Keratinocyte (primary cell): ENCODE measurements around the gene SHPK. TPM values are rescaled to one million over a fixed set of nuclear protein-coding genes. Genes with fewer than 3 reads are reported as not detected.

Experiments
- DNase-seq: peaks from one replicate; pipeline ENCODE4 v3.0.0-alpha.2; 2011; ENCODE audit warnings: low read depth, missing footprints, low spot score
- FAIRE-seq: peaks from 2 replicates; lab custom pipeline; 2011; peaks lifted over from hg19 to GRCh38; lab: Jason Lieb, UNC
- H2AFZ ChIP-seq: 2 replicates; pipeline ENCODE4 v1.6.0; 2012; ENCODE audit warnings: low read length, control low read depth, inconsistent platforms; ENCODE audit not compliant: control insufficient read depth
- H3K27ac ChIP-seq: 2 replicates; pipeline ENCODE4 v1.5.1; 2011; ENCODE audit warnings: low read length; ENCODE audit not compliant: control insufficient read depth, insufficient read depth
- H3K27me3 ChIP-seq: 3 replicates; pipeline ENCODE4 v1.6.0; 2011; ENCODE audit warnings: low read length; ENCODE audit not compliant: control insufficient read depth, insufficient read depth; ENCODE audit errors: extremely low read depth
- H3K36me3 ChIP-seq, 2 experiments: 2 replicates in 1 of 2; 3 replicates in 1 of 2; pipeline ENCODE4 v1.5.1; 2011; ENCODE audit warnings: low read length in 2 of 2, mild to moderate bottlenecking in 1 of 2; ENCODE audit not compliant: control insufficient read depth in 2 of 2, insufficient read depth in 2 of 2; ENCODE audit errors: extremely low read depth in 1 of 2
- H3K4me1 ChIP-seq: 3 replicates; pipeline ENCODE4 v1.5.1; 2011; ENCODE audit warnings: low read length; ENCODE audit not compliant: control insufficient read depth, insufficient read depth; ENCODE audit errors: extremely low read depth
- H3K4me2 ChIP-seq: 3 replicates; pipeline ENCODE4 v1.6.0; 2011; ENCODE audit warnings: low read depth, low read length; ENCODE audit not compliant: control insufficient read depth, insufficient read depth; ENCODE audit errors: extremely low read depth
- H3K4me3 ChIP-seq, 3 experiments: fragments of 200-600 bp in 1 of 3; sonication (generic) in 1 of 3; 2 replicates in 2 of 3; 3 replicates in 1 of 3; pipeline ENCODE4 v1.5.1; 2011 to 2016; ENCODE audit warnings: low read length in 3 of 3, mild to moderate bottlenecking in 3 of 3, control low read depth in 2 of 3, inconsistent platforms in 1 of 3, low read depth in 1 of 3, mixed read lengths in 1 of 3, mixed run types in 1 of 3, moderate library complexity in 1 of 3; ENCODE audit not compliant: control insufficient read depth in 2 of 3, insufficient read depth in 2 of 3; ENCODE audit errors: extremely low read depth in 1 of 3
- H3K79me2 ChIP-seq: 2 replicates; pipeline ENCODE4 v1.6.0; 2012; ENCODE audit warnings: low read length; ENCODE audit not compliant: control insufficient read depth, insufficient read depth
- H3K9ac ChIP-seq: 3 replicates; pipeline ENCODE4 v1.6.0; 2011; ENCODE audit warnings: low read length; ENCODE audit not compliant: control insufficient read depth, insufficient read depth; ENCODE audit errors: extremely low read depth
- H3K9me1 ChIP-seq: 3 replicates; pipeline ENCODE4 v1.6.0; 2011; ENCODE audit warnings: low read length; ENCODE audit not compliant: control insufficient read depth, insufficient read depth; ENCODE audit errors: extremely low read depth
- H3K9me3 ChIP-seq: 2 replicates; pipeline ENCODE4 v1.5.1; 2012; ENCODE audit warnings: low read depth, low read length; ENCODE audit not compliant: control insufficient read depth
- H4K20me1 ChIP-seq: 3 replicates; pipeline ENCODE4 v1.6.0; 2011; ENCODE audit warnings: low read length; ENCODE audit not compliant: control insufficient read depth, insufficient read depth; ENCODE audit errors: extremely low read depth
- CTCF ChIP-seq, 3 experiments: IDR thresholded peaks in 1 of 3; conservative IDR thresholded peaks in 1 of 3; optimal IDR thresholded peaks in 1 of 3; 2 replicates in 2 of 3; 3 replicates in 1 of 3; pipeline versions ENCODE3 to v1.5.1; 2011; ENCODE audit warnings: low read length in 3 of 3, mild to moderate bottlenecking in 3 of 3, moderate library complexity in 2 of 3, control low read depth in 1 of 3, inconsistent platforms in 1 of 3; ENCODE audit not compliant: insufficient read depth in 2 of 3; ENCODE audit errors: extremely low read depth in 1 of 3
- EZH2 ChIP-seq: IDR thresholded peaks from one replicate; pipeline ENCODE4 v1.6.1; 2012; ENCODE audit warnings: inconsistent platforms, mild to moderate bottlenecking, low read length, moderate library complexity
- dilution Hi-C: fragments of 300-500 bp; cut with MboI; formaldehyde crosslinking; loops from one replicate; pipeline ENCODE4 v1.7.0; 2020; ENCODE audit warnings: low sequenced_read_pairs; ENCODE audit not compliant: extremely low pct_ligation_motif_present
- polyA minus RNA-seq, 3 experiments: library from RNA; depleted of rRNA, polyadenylated mRNA; stranded (reverse); fragments of >200 nt; gene quantifications; 1 replicate in 1 of 3; 2 replicates in 1 of 3; 3 replicates in 1 of 3; pipeline ENCODE4 v1.2.3, GENCODE V29; 2011
- polyA plus RNA-seq, 5 experiments: library from polyadenylated mRNA; depleted of rRNA in 3 of 5; stranded (reverse) in 3 of 5; stranded (forward) in 1 of 5; unstranded in 1 of 5; fragments of >200 nt; gene quantifications; 1 replicate in 1 of 5; 2 replicates in 3 of 5; 3 replicates in 1 of 5; pipeline versions ENCODE4 v1.2.1 to v1.2.3, GENCODE V29; 2011 to 2012; ENCODE audit warnings: missing spikeins in 2 of 5, low read depth in 1 of 5, low replicate concordance in 1 of 5

Gene SHPK
- polyA plus RNA-seq (9.2 to 11.8 TPM (median 11.0 TPM) in 3 replicates), polyA minus RNA-seq (19.0 to 25.2 TPM (median 19.5 TPM) in 3 replicates)
- 1.5 TPM for polyA plus RNA-seq (2011; ENCODE audit: low read depth)
- 6.3 and 7.5 TPM in 2 replicates for polyA plus RNA-seq (2011; cell fraction: cytosol; rRNA removed)
- polyA plus RNA-seq (2011; cell fraction: nucleus; rRNA removed) = 12.6 and 15.6 TPM in 2 replicates
- 4.4 and 9.3 TPM in 2 replicates for polyA plus RNA-seq (2012; ENCODE audit: low replicate concordance)
- 11.9 TPM for polyA minus RNA-seq (2011; cell fraction: cytosol; rRNA and poly(A)+ RNA removed)
- polyA minus RNA-seq (2011; cell fraction: nucleus; rRNA and poly(A)+ RNA removed) = 12.6 and 15.1 TPM in 2 replicates

DNA sequence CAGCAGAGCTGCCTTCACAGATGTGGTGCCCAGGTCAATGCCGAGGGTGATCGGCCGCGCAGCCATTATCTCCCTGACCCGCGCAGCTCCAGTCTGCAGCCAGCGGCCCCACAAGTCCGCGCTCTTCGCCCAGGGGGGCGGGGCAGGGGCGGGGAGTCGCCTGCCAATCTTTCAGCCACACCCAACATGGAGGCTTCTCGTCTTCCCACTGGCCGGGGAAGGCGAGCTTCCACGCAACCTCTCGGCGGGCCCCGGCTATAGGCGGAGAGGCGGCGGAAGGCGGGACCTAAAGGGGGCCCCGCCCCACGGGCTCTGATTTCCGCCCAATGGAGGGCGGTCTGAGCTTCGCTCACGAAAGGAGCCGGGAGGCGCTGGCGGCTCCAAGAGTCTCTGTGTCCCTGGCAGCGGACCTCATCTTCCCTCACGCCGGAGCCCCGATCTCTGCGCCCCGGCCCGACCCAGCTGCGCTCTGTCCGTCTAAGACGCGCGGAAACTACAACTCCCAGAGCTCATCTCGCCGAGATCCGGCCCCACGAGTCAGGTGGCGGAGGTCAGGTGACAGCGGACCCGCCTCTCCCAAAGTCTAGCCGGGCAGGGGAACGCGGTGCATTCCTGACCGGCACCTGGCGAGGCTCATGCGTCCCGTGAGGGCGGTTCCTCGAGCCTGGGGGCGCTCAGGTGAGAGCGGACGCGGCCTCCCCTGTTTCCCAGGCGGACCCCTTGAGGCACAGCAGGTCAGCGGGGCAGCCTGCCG, at the start of gene SHPK, which contains the start of gene CTNS:
SHPK (minus strand) TSS at position 97 of the 754 bp plus-strand sequence; CDS start at position 66, 31 bp downstream.
CTNS (plus strand) TSS at position 607 of the 754 bp plus-strand sequence. CDS start 3,447 bp downstream, outside the sequence.
- TF ChIP-seq EZH2 = no peak
- TF ChIP-seq CTCF (optimal IDR thresholded peaks at IDR 0.05 in 1 of 3, IDR thresholded peaks at IDR 0.05 in 1 of 3, conservative IDR thresholded peaks at IDR 0.05 in 1 of 3; ENCODE audit: extremely low read depth in 1 of 3, insufficient read depth in 2 of 3, low read length in 3 of 3) = no peak
- Histone ChIP-seq H3K9ac (peak within 1 kb of the TSS; percentile 95), H4K20me1 (no peaks in the 10 kb centered on the region), H3K27me3 (no peaks in the 10 kb centered on the region), H3K9me1 (peaks cover 2% of the 10 kb centered on the region), H3K36me3 (peaks cover 3 to 8% of the 10 kb centered on the region in 2 experiments), H3K27ac (peak within 1 kb of the TSS; percentile 95), H3K4me1 (peaks cover 5% of the 10 kb centered on the region), H2AFZ (peak within 1 kb of the TSS; percentile 92), H3K4me3 (peak within 1 kb of the TSS; percentile 73 to 99 (median 85)), H3K79me2 (peaks cover 16% of the 10 kb centered on the region), H3K9me3 (no peaks in the 10 kb centered on the region), H3K4me2 (peak within 1 kb of the TSS; percentile 96)
- FAIRE-seq = no peak
- peak; percentile 76 for DNase-seq
- dilution Hi-C loops = no loop called here

- dilution Hi-C loops = no loop called here
- Histone ChIP-seq H3K79me2 (no peaks in the 10 kb centered on the region), H3K9ac (no peak overlapping the region), H3K36me3 (no peaks in the 10 kb centered on the region), H3K4me1 (no peaks in the 10 kb centered on the region), H3K9me3 (no peaks in the 10 kb centered on the region), H3K4me3 (no peak overlapping the region), H4K20me1 (no peaks in the 10 kb centered on the region), H3K27ac (no peak overlapping the region), H3K27me3 (peaks cover 15% of the 10 kb centered on the region), H3K9me1 (no peaks in the 10 kb centered on the region), H3K4me2 (peak overlapping the region; percentile 22), H2AFZ (no peak overlapping the region)
- TF ChIP-seq CTCF (optimal IDR thresholded peaks at IDR 0.05 in 1 of 3, IDR thresholded peaks at IDR 0.05 in 1 of 3, conservative IDR thresholded peaks at IDR 0.05 in 1 of 3; ENCODE audit: extremely low read depth in 1 of 3, insufficient read depth in 2 of 3, low read length in 3 of 3) (no peak), EZH2 (no peak)
- no peak for FAIRE-seq
- no peak for DNase-seq
Measured at GRCh38 chr17:3685174-3685573, 49.1 kb upstream of the SHPK start.
